HG02642 (cell line): ENCODE measurements around the gene HGF.

Source experiments
- ATAC-seq: cut with Tn5 transposase; IDR thresholded peaks from one replicate; pipeline ENCODE4 v1.9.1; 2021; ENCODE audit warnings: mild to moderate bottlenecking; ENCODE audit not compliant: unreplicated experiment, poor library complexity

The HGF gene

GRCh38 chr7:81688622-81689411, 81.0 kb downstream of the HGF start:
- no peak for ATAC-seq

GRCh38 chr7:81687062-81687461, 82.8 kb downstream of the HGF start:
- ATAC-seq: no peak

GRCh38 chr7:81685270-81685868, 84.5 kb downstream of the HGF start:
- ATAC-seq: no peak

GRCh38 chr7:81684514-81685269, 85.2 kb downstream of the HGF start:
- ATAC-seq: peak; percentile 95

GRCh38 chr7:81684033-81684432, 85.8 kb downstream of the HGF start:
- ATAC-seq: no peak

GRCh38 chr7:81682873-81683272, 87.0 kb downstream of the HGF start:
- no peak for ATAC-seq

GRCh38 chr7:81680120-81680519, 89.7 kb downstream of the HGF start:
- no peak for ATAC-seq

GRCh38 chr7:81676813-81677212, 93.0 kb downstream of the HGF start:
- no peak for ATAC-seq

- ATAC-seq: no peak
These were observed 93.6 kb downstream of the HGF start for GRCh38 chr7:81676105-81676811.

- ATAC-seq: no peak
These were observed 95.4 kb downstream of the HGF start for GRCh38 chr7:81674431-81674830.

GRCh38 chr7:81672872-81673271, 97.0 kb downstream of the HGF start:
- no peak for ATAC-seq

- ATAC-seq: no peak
These were observed 100.3 kb downstream of the HGF start for GRCh38 chr7:81669476-81670105.

GRCh38 chr7:81666209-81666608, 103.6 kb downstream of the HGF start:
- no peak for ATAC-seq

GRCh38 chr7:81665236-81665635, 104.6 kb downstream of the HGF start:
- ATAC-seq: no peak

GRCh38 chr7:81664304-81664703, 105.5 kb downstream of the HGF start:
- ATAC-seq: no peak

- ATAC-seq: no peak
These were observed 107.3 kb downstream of the HGF start for GRCh38 chr7:81662531-81662930.

GRCh38 chr7:81659697-81660395, 110.0 kb downstream of the HGF start:
- ATAC-seq: no peak

- no peak for ATAC-seq
These were observed 112.3 kb downstream of the HGF start for GRCh38 chr7:81657551-81657950.

GRCh38 chr7:81655271-81655670, 114.6 kb downstream of the HGF start:
- no peak for ATAC-seq

GRCh38 chr7:81652225-81652624, 117.6 kb downstream of the HGF start:
- ATAC-seq: no peak
